ENCODE data around the gene NDST3. TPM values are rescaled to one million over a fixed set of nuclear protein-coding genes. Genes with fewer than 3 reads are reported as not detected.

Gene NDST3
- total and polyA plus RNA-seq, 2 of the 13 experiments (the other 11 are each of a cell fraction or from before 2014, with no cell fraction given): not detected

GRCh38 chr4:118173956-118174725, 139.9 kb downstream of the NDST3 start:
- FAIRE-seq: no peak
- no peaks in the 10 kb centered on the region for H3K4me1 ChIP-seq (ENCODE audit: insufficient read depth, low read length)
- no peaks in the 10 kb centered on the region for H3K9me3 ChIP-seq (ENCODE audit: low read length)
- no peak overlapping the region for H3K27ac ChIP-seq (ENCODE audit: extremely low read length, insufficient read depth, low read length)
- H3K79me2 ChIP-seq (ENCODE audit: insufficient read depth, low read length): no peaks in the 10 kb centered on the region
- H3K4me3 ChIP-seq (replicated peaks in 1 of 3; ENCODE audit: insufficient read depth in 1 of 3, low read depth in 2 of 3, low read length in 3 of 3): no peak overlapping the region
- POLR2A ChIA-PET: no interaction called here
- 5% methylated on average over 4 of the region's 4 CpGs for WGBS (ENCODE audit: low lambda C conversion rate)
- no peaks in the 10 kb centered on the region for H4K20me1 ChIP-seq (ENCODE audit: insufficient read depth, low read length)
- TF ChIP-seq RARA (CRISPR knock-in tag; IDR thresholded peaks at IDR 0.05): no peak
- TF ChIP-seq ATAD3A (CRISPR knock-in tag; IDR thresholded peaks at IDR 0.05): no peak
- TF ChIP-seq ZEB1 (IDR thresholded peaks at IDR 0.05; ENCODE audit: insufficient replicate concordance, low read depth): no peak
- TF ChIP-seq PCBP1 (IDR thresholded peaks at IDR 0.05; ENCODE audit: borderline replicate concordance, low read depth, low read length): no peak
- TF ChIP-seq SRSF9 (IDR thresholded peaks at IDR 0.05; ENCODE audit: borderline replicate concordance, insufficient read depth, low read depth, low read length, poor library complexity, severe bottlenecking): no peak
- TF ChIP-seq ZBTB39 (CRISPR knock-in tag; IDR thresholded peaks at IDR 0.05): no peak
- no peak for TF ChIP-seq ZBTB8A (CRISPR knock-in tag; IDR thresholded peaks at IDR 0.05; ENCODE audit: borderline replicate concordance, low read depth)
- no TSS peak for BruUV-seq (replicated peaks)
- H3K9ac ChIP-seq (ENCODE audit: insufficient read depth, low read depth, low read length): no peak overlapping the region
- CTCF ChIA-PET (ENCODE audit: low intra/inter-chr PET ratio, low total read pairs): no interaction called here
- ATAC-seq: no peak
- no peak for DNase-seq (ENCODE audit: low spot score)
- no peak overlapping the region for H2AFZ ChIP-seq (ENCODE audit: low read length)
- no peaks in the 10 kb centered on the region for H3K27me3 ChIP-seq (ENCODE audit: control insufficient read depth in 1 of 2, insufficient read depth in 2 of 2, low read length in 2 of 2)
- H3K4me2 ChIP-seq (ENCODE audit: low read depth, low read length): no peak overlapping the region
- no peaks in the 10 kb centered on the region for H3K36me3 ChIP-seq (replicated peaks in 1 of 2; ENCODE audit: control insufficient read depth in 1 of 2, insufficient read depth in 2 of 2, low read length in 2 of 2)
- in situ Hi-C loops (cut with HindIII; ENCODE audit: extremely low pct_ligation_motif_present, low pct_unique_long_range_greater_than_20kb) (no loop called here), intact Hi-C loops (cut with micrococcal nuclease; ENCODE audit: unreplicated experiment) (no loop called here)
